Lung (tissue), 12 donors: ENCODE results near the gene PARD3B. TPM values are rescaled to one million over a fixed set of nuclear protein-coding genes. Genes with fewer than 3 reads are reported as not detected.

Experiments
- ATAC-seq: fragments of 200-7000 bp; cut with Tn5 transposase; one replicate; pipeline ENCODE4 v1.9.1; 2020; ENCODE audit warnings: moderate number of reproducible peaks; ENCODE audit not compliant: insufficient read depth, low FRiP score
- DNase-seq, 3 donors: peaks; one replicate each; pipeline ENCODE4 v3.0.0-alpha.2; 2013 to 2017
- H3K27ac ChIP-seq, 2 donors: one replicate each; pipeline ENCODE4 v1.5.1; 2013; ENCODE audit warnings: mild to moderate bottlenecking in 2 of 2, moderate library complexity in 2 of 2, control low read depth in 1 of 2, inconsistent platforms in 1 of 2, low read depth in 1 of 2, low read length in 1 of 2
- H3K27me3 ChIP-seq, 3 donors: one replicate each; pipeline ENCODE4 v1.5.1; 2013; ENCODE audit warnings: low read length in 2 of 3; ENCODE audit not compliant: control insufficient read depth in 3 of 3, insufficient read depth in 3 of 3
- H3K36me3 ChIP-seq, 4 donors: one replicate each; pipeline ENCODE4 v1.5.1; 2013; ENCODE audit warnings: low read length in 4 of 4, mild to moderate bottlenecking in 1 of 4, moderate library complexity in 1 of 4; ENCODE audit not compliant: control insufficient read depth in 4 of 4, insufficient read depth in 4 of 4
- H3K4me1 ChIP-seq, 5 donors: one replicate each; pipeline ENCODE4 v1.5.1; 2013; ENCODE audit warnings: low read length in 5 of 5, mild to moderate bottlenecking in 2 of 5, moderate library complexity in 1 of 5; ENCODE audit not compliant: control insufficient read depth in 5 of 5, insufficient read depth in 5 of 5
- H3K4me3 ChIP-seq: one replicate; pipeline ENCODE4 v1.5.1; 2013; ENCODE audit warnings: mild to moderate bottlenecking, control low read depth, moderate library complexity
- H3K9ac ChIP-seq, 2 donors: one replicate each; pipeline ENCODE4 v1.5.1; 2013; ENCODE audit warnings: low read length in 2 of 2, control low read depth in 1 of 2; ENCODE audit not compliant: insufficient read depth in 1 of 2
- H3K9me3 ChIP-seq, 4 donors: one replicate each; pipeline ENCODE4 v1.5.1; 2013; ENCODE audit warnings: low read length in 3 of 4, mild to moderate bottlenecking in 1 of 4, moderate library complexity in 1 of 4; ENCODE audit not compliant: control insufficient read depth in 4 of 4, insufficient read depth in 3 of 4
- CTCF ChIP-seq: IDR thresholded peaks from 2 replicates; pipeline ENCODE4 v1.5.1; 2012; ENCODE audit warnings: mild to moderate bottlenecking; ENCODE audit errors: control extremely low read depth, extremely low read depth
- WGBS, 2 donors: extraction: QIAGEN DNeasy Blood & Tissue Kit; methylation state at CpG; one replicate each; pipeline ENCODE4 v1.1.7; 2013; 5-methylcytosine and 5-hydroxymethylcytosine counted together
- polyA plus RNA-seq, 2 donors: library from polyadenylated mRNA; stranded (reverse); fragments of 200-250 nt; gene quantifications; one replicate each; pipeline ENCODE4 v1.2.1, GENCODE V29; 2013
- total RNA-seq, 2 donors: library from RNA; depleted of rRNA in 1 of 2; stranded (reverse); fragments of >200 nt in 1 of 2; gene quantifications; one replicate each; pipeline ENCODE4 v1.2.1, GENCODE V29; 2014 to 2021
- donor health status: control.
- donor health status: control.
- donor health status: Bipolar disorder and iron deficiency.
- donor health status: healthy.
- donor health status: DM: yes; HTN: yes; CAD: no.

Gene PARD3B
- total and polyA plus RNA-seq, 4 donors: 2.4 to 38.7 (median 17.1) TPM

GRCh38 chr2:205590759-205591158, 1045.5 kb downstream of the PARD3B start:
- 72 to 79% methylated on average over 2 of the region's 2 CpGs for WGBS, 2 donors
- Histone ChIP-seq H3K9ac (no peak overlapping the region), H3K9me3 (no peaks in the 10 kb centered on the region), H3K4me3 (no peak overlapping the region), H3K27ac (no peak overlapping the region), H3K27me3 (no peaks in the 10 kb centered on the region), H3K36me3 (no peaks in the 10 kb centered on the region), H3K4me1 (peaks cover 0 to 8% (median 0%) of the 10 kb centered on the region in 5 donors)
- TF ChIP-seq CTCF: no peak
- DNase-seq (no peak), ATAC-seq (no peak)

- H3K36me3 ChIP-seq: no peaks in the 10 kb centered on the region
- WGBS, 2 donors: 87 to 91% methylated on average over 4 of the region's 4 CpGs
Observed at GRCh38 chr2:205593891-205594290, 1048.6 kb downstream of the PARD3B start.

DNA sequence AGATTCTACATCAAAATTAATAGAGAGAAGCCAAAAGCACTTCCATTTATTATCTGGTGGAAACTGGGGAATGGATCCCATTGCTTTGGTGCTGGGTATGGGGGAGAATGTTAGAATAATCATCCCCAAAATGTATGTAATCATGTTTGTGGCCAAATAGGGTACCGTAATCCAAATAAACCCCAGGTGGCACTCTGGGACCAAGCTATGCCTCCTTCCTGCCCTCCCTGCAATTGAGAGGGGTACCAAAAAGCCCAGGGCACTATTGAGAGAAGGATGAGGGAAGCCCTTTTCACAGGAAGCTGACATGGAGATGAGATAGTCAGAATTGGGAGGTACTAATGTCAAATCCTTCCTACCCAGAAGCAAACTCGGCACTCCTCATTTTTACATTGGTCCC, 1051.3 kb downstream of the PARD3B start:
- DNase-seq (no peak), ATAC-seq (no peak)
- WGBS, 2 donors: 97% methylated on average over 2 of the region's 2 CpGs
- Histone ChIP-seq H3K36me3 (no peaks in the 10 kb centered on the region), H3K9ac (no peak overlapping the region), H3K27me3 (no peaks in the 10 kb centered on the region), H3K4me3 (no peak overlapping the region), H3K4me1 (peaks cover 0 to 8% (median 0%) of the 10 kb centered on the region in 5 donors), H3K9me3 (peaks cover 0 to 4% (median 2%) of the 10 kb centered on the region in 4 donors), H3K27ac (no peak overlapping the region)
- no peak for TF ChIP-seq CTCF

More at GRCh38 chr2:205593891-205594290, 1048.6 kb downstream of the PARD3B start:
- H3K4me1 ChIP-seq: peaks cover 0 to 8% (median 0%) of the 10 kb centered on the region in 5 donors
- no peaks in the 10 kb centered on the region for H3K27me3 ChIP-seq
- H3K9ac ChIP-seq: no peak overlapping the region
- no peak for TF ChIP-seq CTCF
- H3K27ac ChIP-seq: no peak overlapping the region
- no peak for ATAC-seq
- no peak overlapping the region for H3K4me3 ChIP-seq
- no peak for DNase-seq
- no peaks in the 10 kb centered on the region for H3K9me3 ChIP-seq
